ENCODE results near the gene JSRP1. TPM values are rescaled to one million over a fixed set of nuclear protein-coding genes. Genes with fewer than 3 reads are reported as not detected.

JSRP1 gene
- total RNA-seq, 1 donor from 2014 or later, result 0.46 TPM

DNA sequence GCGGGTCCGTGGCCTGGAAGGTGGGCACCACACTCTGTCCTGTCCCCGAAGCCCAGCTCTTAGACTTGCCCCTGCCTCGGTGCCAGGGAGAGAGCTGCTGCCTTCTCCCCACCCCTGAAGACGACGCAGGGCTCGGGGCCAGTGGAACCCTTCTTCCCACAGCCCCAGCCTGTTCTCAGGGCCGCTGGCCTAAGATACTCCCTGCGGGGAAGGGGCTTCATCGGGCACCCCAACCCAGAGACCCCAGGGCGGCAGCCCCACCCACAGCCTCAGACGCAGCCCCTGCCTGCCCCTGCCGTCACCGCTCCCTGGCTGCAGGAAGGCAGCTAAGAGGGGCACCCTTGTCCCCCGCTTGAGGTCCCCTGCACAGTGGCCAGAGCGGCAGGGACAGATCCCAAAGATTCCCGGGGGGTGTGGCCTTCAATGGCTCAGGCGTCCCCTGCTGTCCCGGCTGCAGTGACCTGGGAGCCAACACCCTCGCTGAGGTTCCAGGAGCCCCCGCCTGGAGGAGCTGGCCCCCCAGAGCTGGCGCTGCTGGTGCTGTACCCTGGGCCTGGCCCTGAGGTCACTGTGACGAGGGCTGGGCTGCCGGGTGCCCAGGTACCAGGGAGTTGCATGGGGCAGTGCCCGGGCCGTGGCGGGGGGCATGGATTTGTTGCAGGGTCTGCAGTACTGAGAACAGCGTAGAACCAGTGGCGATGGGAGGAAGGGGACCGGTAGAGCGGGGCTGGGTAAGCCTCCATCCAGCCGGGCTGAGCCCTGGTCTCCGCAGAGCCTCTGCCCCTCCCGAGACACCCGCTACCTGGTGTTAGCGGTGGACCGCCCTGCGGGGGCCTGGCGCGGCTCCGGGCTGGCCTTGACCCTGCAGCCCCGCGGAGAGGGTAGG, 6.1 kb downstream of the JSRP1 start:
- intact Hi-C loops (cut with DNase I), result no loop called here
- DNase-seq (ENCODE audit: low spot score), result no peak

GRCh38 chr19:2249010-2249866, 7.0 kb downstream of the JSRP1 start, which contains the start of gene AMH:
AMH (plus strand) TSS chr19:2249323; CDS start chr19:2249333, 10 bp downstream.
- intact Hi-C loops (cut with DNase I), result no loop called here
- DNase-seq (ENCODE audit: low spot score), result no peak

DNA sequence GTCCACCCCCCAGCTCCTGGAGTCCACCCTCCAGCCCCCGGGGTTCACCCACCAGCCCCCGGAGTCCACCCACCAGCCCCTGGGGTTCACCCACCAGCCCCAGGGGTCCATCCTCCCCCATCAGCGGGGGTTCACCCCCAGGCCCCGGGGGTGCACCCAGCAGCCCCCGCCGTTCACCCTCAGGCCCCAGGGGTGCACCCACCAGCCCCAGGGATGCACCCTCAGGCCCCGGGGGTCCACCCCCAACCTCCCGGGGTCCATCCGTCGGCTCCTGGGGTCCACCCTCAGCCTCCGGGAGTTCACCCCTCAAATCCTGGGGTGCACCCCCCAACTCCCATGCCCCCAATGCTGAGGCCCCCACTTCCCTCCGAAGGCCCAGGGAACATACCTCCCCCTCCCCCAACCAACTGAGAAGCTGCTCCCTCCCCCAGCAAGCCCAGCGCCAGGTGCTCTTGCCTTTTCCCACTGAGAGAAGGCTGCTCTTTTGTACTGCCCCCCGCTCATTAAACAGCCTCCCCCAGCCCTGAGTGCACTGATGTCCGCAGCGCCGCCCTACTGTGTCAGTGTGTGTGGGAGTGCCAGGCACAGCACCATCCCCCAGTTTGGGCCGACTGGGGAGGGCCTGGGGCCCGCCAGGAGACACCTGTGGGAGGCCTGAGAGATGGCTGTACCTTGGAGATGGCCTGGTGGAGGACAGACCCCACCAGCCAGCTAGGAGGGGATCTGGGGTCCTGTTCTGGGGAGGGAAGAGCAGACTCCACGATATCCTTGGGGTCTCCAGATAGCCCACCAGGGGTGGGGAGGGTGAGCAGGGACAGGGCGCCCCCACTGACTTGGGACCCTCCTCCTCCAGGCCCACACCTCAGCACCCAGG, 7.8 kb downstream of the JSRP1 start:
- intact Hi-C loops (cut with DNase I), result no loop called here
- no peak for DNase-seq (ENCODE audit: low spot score)

GRCh38 chr19:2247433-2248101, 8.7 kb downstream of the JSRP1 start:
- intact Hi-C loops (cut with DNase I), result no loop called here

DNA sequence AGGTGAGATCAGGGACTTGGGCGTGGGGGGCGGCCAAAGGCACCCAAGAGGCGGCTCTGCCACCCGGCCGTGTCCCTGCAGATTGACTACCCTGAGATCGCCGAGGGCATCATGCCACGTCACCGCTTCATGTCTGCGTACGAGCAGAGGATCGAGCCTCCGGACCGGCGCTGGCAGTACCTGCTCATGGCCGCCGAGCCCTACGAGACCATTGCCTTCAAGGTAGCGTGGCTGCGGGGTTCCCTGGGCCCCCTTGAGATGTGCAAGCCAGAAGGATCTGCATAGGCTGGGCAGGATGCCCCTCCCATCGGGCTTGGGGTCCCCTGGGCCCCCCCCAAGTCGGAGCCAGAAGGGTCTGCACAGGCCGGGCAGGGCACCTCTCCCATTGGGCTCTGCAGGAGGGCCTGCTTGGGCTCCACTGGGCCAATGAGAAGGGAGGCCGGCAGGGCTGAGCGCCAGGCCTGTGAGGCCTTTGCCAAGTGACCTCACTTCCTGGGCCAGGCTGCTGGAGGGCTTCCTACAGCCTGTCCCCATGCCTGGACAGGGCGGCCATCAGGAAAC, 9.3 kb downstream of the JSRP1 start:
- intact Hi-C loops (cut with DNase I), result no loop called here
- no peak for DNase-seq (ENCODE audit: low spot score)

More at GRCh38 chr19:2247433-2248101, 8.7 kb downstream of the JSRP1 start:
- no peak for DNase-seq (ENCODE audit: low spot score)

GRCh38 chr19:2246014-2246620, 10.1 kb downstream of the JSRP1 start:
- intact Hi-C loops (cut with DNase I), result no loop called here
- DNase-seq (ENCODE audit: low spot score), result no peak

DNA sequence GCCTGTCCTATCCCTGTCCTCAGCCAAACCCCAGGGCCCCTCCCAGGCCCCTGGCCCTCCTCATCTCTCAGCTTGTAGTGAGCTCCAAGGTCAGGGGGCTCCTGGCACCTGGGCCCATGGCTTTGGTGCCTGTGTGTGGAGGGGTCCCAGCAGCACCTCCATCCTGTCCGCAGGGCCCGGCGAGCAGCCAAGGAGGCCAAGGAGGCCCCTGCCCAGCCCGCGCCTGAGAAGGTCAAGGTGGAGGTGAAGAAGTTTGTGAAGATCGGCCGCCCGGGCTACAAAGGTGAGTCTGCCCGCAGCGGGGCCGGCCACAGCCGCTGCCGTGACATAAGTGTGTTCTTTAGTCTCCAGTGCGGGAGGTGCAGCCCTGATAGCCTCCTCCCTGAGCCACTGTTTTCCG, 10.9 kb downstream of the JSRP1 start:
- intact Hi-C loops (cut with DNase I), result no loop called here
- DNase-seq (ENCODE audit: low spot score), result no peak

DNA sequence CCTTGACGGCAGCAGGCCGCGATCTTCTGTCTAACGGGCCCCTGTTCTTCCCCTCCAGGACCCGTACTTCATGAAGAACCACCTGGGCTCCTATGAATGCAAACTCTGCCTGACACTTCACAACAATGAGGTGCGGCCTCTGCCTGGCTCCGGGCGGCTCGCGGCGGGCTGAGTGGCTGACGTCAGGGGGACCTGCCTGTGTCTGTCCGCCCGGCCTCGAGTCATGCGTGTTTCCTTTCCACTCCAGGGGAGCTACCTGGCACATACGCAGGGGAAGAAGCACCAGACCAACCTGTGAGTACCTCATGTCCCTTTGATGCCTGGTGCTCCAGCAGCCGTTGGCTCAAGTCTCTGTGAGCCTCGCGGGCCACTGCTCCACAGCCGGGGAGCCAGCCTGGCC, 11.7 kb downstream of the JSRP1 start:
- intact Hi-C loops (cut with DNase I), result no loop called here
- DNase-seq (ENCODE audit: low spot score), result no peak

DNA sequence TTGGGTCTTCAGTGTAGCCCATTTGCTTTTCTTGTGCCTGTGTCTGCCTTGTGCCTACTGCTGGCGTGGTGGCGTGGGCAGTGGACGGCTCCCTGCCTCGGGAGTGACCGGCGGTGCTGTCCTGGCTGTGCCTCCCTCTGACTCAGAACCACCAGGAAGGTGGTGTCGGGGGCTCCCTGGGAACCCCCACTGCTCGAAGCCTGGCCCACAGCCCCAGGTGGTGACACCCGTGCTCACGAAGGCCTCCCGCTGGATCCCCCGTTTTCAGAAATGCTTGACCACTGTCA, 12.1 kb downstream of the JSRP1 start:
- intact Hi-C loops (cut with DNase I), result no loop called here
- DNase-seq (ENCODE audit: low spot score), result no peak

- no peak for DNase-seq (ENCODE audit: low spot score)
- intact Hi-C loops (cut with DNase I), result no loop called here
Observed at GRCh38 chr19:2243274-2244124, 12.7 kb downstream of the JSRP1 start.

DNA sequence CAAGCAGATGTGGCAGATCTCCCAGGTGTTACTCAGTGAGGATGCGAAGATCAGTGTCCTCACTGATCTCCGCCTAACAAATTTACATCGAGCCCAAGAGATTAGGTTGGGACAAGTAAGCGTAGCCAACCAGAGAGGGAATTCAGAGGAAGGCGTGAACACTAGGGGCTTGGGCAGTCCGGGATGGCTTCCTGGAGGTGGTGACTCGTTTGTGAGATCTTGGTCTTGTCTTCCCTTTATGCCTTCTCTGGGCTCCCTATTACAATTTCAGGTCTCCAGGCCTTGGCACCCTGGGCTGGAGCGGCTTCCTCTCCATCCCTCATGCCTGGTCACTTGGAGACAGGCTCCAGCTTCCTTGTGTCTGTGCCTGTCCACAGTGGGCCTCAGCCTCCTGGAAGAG, 13.4 kb downstream of the JSRP1 start:
- DNase-seq (ENCODE audit: low spot score), result no peak
- intact Hi-C loops (cut with DNase I), result no loop called here

DNA sequence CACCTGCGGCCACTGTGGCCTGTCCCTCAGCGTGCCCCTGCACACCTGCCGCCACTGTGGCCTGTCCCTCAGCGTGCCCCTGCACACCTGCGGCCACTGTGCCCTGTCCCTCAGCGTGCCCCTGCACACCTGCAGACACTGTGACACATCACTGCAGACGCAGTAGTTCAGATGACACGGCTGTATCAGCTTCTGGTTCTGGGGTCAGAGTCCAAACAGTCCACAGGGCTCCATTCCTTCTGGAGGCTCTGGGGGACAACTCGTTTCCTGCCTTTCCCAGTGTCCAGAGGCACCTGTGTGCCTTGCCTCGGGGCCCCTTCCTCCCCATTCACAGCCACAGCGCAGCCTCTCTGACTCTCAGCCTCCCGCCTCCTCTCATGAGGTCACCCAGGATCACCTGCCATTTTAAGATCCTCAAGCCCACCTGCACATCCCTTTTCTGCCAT, 14.1 kb downstream of the JSRP1 start:
- intact Hi-C loops (cut with DNase I), result no loop called here
- DNase-seq (ENCODE audit: low spot score), result no peak

- intact Hi-C loops (cut with DNase I), result no loop called here
- no peak for DNase-seq (ENCODE audit: low spot score)
Observed at GRCh38 chr19:2240881-2241760, 15.1 kb downstream of the JSRP1 start.

- DNase-seq (ENCODE audit: low spot score), result no peak
- intact Hi-C loops (cut with DNase I), result loop anchor here (5.0 kb wide), 1 partner anchor 77 kb away; no protein-coding TSS in a partner anchor
Observed at GRCh38 chr19:2239771-2240770, 16.1 kb downstream of the JSRP1 start.

- intact Hi-C loops (cut with DNase I), result loop anchor here (5.0 kb wide), 1 partner anchor 78 kb away; no protein-coding TSS in a partner anchor
- DNase-seq (ENCODE audit: low spot score), result no peak
Observed at GRCh38 chr19:2239173-2239572, 17.0 kb downstream of the JSRP1 start.
